ENCODE results near the gene TENT4A.
"Not testable (repeated sequence)": the region's sequence is repeated elsewhere in the genome, so short reads cannot be mapped to it uniquely, and the experiment has no call there.

Gene TENT4A

DNA sequence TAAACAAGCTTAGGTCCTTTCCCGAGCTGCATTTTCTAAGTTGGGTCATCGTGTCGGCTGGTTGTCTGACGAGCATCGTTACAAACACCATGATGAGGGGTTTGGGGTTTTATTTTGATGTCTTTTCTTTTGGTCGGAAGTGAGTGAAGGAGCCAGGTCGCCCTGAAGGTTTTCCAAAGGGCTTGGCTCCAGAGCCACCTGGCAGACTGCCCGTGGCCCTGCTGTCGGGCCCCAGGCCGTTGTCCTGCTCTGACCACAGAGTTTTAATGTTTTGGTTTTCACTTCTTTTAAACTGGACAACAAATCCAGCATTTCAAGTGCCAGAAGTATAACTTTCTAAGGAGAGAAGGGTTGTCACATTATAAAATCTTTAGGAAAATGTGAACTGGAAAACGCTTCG, 42.3 kb downstream of the TENT4A start:
- no peak for DNase-seq

DNA sequence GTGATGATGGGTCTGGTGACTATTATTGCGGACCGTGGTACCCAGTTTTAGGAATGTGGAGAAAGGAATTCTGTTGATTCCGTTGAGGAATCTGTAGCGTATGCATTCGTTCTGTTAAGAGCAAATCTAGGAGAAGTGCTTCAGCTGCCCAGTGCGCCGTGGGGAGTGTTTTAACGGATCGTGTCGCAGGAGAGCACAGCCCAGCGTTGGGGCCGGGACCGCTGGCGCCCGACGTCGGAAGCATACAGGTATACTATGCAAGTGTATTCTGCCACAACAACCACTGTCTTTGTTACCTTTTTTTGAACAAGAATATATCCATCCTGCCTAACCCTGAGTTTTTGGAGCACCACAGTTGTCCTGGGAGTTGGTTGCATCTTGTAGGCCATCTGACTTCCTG, 42.7 kb downstream of the TENT4A start:
- no peak for DNase-seq

DNA sequence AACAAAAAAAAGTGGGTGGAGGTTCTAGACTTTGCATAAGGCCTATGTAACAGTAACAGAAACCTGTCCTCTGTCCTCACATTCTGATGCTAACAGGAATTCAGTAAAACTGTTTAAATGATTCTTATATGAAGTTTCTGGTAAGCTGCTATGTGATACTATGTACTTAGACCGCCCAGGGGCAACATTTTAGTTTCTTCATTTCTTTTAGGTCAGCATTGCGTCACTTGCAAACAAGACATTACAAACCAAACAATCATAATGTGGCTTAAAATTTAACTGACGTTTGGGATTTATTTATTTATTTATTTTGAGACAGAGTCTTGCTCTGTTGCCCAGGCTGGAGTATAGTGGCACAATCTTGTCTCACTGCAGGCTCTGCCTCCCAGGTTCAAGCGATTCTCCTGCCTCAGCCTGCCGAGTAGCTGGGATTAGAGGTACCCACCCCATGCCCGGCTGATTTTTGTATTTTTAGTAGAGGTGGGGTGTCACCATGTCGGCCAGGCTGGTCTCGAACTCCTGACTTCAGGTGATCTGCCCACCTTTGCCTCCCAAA, 44.3 kb downstream of the TENT4A start:
- DNase-seq, result no peak

DNA sequence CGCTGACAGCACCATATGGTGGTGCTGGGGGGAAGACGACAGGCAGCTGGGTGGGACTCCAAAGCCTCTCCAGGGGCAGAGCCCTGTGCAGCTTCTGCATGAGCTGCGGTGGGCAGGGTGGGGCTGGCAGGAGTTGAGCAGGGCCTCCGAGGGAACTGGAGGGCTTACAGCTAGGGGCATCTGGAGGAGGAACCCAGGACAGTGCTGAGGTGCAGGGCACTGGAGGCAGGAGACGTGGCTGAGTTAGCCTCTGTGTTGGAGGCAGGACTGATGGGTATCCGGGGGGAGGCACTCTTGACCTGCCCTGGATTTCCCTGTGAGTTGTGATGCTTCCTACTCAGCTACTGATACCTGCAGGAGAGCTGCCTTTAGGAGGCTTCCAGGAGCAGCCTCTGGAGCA, 45.0 kb downstream of the TENT4A start:
- no peak for DNase-seq

DNA sequence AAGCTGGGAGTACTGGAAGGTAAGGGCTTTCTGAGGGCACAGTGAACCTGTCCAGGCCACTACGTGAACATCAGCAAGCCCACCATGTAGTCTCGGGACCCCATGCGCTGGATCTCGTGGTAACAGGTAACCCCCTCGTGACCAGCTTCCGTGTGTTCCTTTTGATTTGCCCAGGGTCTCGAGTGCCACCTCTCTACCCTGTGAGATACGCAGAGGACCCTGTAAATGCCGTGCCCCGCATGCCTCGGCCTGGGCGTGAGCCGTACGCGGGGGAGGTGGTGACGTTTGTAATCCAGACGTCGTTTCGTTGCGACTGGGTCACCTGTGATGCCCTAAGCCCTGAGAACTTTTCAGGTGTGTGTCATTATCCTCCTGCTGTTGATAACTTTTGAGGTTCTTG, 45.5 kb downstream of the TENT4A start:
- no peak for DNase-seq

DNA sequence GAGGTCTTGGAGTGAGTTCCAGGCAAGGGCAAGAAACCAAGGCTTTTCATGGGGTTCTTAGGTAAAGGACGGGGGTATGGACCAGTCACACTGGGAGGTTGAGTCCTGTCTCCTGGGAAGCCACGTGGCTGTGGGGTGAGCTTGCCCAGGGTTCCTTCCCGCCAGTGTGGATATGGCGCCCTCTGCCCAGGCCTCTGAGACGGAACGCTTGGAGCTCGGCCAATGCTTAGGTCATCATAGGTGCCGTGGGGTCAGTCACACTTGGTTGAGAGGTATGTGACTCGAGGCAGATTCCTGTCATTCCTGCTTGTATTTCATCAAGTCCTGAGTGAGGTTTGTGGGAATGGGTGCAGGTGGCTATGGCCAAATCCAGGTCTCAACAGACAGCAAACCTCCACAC, 46.2 kb downstream of the TENT4A start:
- no peak for DNase-seq

DNA sequence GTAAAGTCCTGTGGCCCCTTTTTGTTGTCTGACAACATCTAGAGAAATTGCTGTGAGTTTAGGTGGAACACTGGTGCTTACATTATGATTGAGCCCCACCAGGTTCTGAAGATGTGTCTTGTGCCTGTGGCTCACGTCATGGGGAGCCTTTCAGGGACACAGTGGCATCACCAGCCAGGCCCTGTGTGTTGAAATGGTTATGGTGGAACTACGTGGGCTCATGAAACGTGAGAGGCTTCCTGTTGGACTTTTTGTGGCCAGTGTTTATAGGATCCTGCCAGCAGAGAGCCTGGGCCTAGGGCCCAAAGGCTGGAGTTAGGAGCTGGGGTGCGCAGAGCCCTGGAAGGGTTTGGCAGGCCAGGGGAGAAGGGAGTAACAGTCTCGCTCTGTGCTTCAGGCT, 46.8 kb downstream of the TENT4A start:
- no peak for DNase-seq

DNA sequence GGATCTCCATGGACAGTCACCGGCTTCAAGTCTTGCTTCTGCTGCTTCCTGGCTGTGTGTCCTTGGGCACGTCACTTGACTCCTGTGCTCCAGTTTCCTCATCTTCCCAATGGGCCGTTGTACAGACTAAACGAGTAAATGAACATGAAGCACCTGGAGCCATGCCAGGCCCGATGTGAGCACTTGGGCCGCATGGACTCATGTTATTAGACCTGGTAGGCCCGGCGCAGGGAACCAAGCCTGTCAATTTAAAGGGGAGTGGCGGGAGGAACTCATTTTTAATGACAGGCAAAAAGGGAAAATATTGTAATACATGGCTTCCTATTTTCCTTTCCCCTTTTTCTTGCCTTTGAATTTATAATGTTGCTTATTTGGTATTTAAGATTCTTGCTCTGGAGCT, 47.5 kb downstream of the TENT4A start:
- DNase-seq, result no peak

DNA sequence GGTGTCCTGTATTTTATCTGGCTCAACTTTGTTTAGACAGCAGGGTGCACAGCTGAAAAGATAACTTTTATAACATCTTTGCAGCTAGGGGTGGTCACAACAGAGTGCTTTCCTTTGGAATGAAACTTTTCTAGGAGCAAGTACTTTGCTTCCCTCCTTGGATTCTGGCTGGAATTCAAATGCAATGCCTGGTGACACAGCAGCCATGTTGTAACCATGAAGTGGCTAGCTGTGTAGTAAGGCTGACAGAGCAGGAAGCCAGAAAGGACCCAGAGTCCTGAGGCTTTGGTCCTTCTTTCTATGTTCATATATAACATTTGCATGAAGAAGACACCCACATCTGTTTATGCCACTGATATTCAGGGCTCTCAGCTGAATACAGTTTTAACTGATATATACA, 48.1 kb downstream of the TENT4A start:
- DNase-seq, result no peak

DNA sequence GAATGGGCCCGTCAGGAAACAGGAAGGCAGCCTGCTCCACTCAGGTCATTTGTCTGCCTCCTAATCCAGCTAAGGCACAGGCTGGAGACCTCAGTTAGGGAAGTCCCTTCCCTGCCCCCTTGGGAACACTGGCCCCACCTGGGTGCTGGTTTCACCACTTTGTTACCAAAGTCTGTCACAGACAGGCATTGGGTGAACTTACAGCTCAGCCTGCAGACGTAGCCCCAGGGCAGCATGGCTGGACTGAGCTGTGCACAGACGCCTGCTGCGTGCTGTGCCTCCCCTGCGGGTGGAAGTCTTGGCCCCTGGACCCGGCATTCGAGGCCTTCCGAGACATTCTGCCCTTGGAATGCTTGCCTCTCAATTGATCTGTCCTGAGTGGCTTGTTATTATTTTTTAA, 48.9 kb downstream of the TENT4A start:
- no peak for DNase-seq

DNA sequence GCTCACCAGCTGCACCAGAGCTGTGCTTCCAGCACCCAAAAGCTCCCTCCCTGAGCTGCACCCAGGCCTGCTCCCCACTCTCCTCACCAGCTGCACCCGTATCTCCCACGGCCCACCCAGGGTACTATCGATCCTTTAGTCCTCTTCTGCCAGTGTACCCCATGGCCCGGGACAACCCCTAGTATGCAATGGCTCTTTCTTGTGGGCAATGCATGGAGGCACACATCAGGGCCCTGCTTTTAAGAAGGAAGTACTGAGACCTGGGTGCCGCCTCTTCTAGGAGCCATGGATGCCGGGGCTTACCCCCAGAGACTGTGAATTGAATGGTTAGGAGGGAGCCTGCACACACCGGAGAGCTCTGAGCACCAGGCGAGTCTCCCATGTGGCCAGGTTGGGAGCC, 49.5 kb downstream of the TENT4A start:
- DNase-seq, result no peak

DNA sequence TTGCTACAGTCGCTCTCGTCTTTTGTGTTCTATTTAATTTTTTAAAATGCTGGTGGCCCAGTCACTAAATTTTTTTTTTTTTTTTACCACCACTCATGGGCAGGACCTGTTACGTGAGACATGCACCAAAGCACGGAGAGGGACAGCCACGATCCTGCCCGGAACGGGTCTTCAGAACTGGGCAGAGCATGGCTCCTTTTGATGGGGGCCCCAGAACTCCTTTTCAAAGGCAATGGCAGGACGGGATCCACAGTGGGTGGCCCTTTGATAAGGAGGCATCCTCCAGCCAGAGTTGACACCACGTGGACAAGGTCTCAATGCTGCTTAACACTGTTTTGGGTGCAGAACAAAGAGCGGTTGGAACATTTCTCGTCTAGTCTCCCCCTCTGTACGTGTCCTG, 50.0 kb downstream of the TENT4A start:
- DNase-seq, result no peak

DNA sequence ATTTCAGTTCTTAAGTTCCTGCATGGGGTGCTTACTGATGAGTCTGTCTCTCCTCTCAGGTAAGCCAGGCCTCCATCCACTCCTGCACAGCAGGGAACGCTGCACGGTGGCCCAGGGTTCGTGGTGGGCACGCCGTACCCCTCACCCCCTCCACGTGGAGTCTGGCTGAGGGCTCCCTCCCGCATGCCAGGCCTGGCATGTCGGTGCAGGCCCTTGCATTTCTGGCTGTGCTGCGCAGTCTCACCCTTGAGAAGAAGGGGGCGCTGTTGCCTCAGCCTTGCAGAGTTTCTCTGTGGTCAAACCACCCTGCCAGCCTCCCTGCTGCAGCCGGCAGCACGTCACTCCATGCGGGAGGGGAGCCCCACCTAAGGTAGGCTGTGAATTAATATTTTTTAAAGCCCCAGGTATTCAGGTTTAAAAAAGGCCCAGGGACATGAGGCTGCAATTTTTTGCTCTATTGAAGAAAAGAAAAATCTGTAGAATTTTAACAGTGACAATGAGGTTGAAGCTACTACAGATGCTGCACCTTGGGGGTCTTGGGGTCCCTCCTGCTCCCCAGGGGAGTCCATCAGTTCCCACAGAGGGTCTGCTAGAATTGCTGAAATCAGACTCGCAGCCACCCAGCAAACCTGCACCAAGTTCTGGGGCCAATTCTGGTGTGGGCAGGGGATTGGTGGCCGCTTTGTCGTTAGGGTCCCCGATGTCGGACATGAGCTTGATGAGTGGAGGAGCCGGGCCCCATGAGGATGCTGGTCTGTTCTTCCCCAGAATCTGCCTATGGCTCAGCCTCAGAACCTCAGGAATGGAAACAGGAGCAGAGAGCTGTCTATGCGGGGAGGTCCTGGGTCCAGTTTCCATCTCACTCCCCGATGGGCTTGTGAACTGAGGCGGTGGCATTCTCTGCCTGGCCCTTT, 52.6 kb downstream of the TENT4A start:
- DNase-seq, result peak; percentile 84

DNA sequence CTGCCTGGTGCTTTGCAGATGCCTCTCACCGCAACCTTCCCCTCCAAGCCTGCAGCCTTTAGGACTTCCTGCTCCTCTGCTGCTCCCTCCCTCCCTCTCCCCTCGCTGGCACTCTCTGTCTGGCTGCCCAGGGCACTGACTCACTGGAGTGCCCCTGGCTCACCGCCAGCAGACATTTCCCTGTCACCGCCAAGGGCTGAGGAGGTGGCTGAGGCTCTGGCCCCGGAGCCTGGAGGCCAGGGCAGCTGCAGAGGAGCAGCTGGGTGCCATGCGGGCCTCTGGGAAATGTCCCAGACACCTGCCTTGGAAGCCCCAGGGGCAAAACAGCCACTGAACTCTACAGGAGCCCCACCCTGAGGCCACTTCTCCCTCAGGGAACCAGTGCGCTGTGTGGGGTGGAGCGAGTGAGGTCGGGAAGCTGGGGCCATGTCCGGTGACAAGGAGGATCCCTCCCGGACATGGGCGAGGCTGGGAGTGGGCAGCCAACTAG, 53.4 kb downstream of the TENT4A start:
- DNase-seq, result peak; percentile 50

DNA sequence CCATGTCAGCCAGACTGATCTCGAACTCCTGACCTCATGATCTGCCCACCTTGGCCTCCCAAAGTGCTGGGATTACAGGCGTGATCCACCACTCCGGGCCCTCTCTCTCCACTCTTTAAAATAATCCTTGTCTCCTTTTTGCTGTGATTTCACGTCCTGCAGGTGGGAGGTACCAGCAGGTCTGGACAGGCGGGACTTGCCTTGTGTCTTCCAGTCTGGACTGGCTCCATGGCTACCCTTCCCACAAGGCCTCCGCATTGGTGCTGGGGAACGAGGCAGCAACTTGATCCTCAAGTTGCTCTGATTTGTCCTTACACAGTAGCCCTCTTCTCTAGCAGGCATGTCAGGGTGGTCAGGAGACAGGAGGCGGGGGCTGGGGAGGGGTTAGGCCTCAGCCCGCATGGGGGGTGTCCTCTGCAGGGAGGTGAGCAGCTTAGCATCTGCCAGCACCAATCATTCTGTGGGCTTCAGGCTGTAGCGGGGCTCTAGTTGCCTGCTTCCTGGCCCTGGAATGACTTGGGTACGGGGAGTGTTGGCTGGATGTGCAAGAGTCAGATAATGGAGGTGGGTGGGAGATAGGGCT, 54.3 kb downstream of the TENT4A start:
- no peak for DNase-seq

DNA sequence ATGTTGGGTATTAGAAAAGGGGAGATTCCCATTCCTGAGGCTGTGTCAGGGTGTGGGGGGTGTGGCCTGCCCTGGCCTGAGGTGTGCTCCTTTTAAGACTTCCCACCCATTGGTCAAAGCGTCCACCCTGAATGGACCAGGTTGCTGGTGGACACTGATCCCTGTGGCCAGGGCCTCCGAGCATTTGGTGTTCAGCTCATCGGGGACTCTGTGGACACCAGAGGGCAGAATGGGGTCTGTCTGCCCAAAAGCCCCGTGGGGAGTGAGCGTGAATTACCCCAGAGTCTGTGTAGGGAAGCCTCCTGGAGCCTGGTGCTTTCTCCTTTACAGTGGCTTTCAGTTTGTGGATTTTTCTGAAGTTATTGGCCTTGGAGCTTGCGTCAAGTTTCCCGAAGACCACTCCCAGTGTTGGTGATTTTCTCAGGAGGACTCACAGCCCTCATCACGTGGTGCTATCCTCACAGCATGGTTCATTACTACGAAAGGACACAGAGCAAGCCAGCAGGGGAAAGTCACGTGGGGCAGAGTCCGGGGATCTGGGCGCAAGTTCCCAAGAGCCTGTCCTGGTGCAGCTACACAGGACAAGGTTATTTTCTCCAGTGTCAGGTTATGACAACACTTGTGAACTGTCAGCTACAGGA, 55.5 kb downstream of the TENT4A start:
- no peak for DNase-seq

DNA sequence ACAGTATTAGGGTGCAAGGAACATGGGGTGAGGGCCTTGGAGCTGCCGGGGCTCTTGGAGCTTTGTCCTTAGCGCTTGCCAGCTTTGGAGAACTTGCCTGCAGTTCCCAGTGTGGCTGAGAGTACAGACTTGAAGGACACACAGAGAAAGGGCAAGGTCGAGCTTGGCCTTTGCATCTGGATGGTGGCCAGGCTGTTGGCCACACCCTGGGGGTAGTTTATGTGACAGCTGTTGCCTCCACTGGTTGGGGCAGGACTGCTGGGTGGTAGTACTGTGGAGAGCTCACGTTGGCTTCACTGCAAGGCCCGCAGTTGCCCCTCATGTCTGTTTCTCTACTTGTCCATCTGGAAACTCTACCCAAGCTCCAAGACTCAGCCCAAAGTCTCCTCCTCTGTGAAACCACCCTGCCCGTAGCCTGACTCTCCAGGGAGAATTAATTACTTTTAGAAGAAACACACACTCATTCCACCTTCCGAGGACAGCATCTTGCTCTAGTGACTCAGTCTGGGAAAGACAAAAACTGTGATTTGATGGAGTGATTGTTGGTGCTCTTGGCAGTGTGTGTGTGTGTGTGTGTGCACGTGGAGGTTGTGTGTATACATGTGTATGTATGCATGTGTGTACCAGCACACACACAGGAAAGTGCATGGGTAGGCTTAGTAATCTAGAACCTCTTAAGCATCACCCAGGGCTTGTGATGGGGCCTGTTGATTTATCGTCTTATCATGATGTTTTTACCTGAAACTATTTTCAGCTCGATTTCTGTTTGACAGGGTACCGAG, 57.8 kb downstream of the TENT4A start:
- no peak for DNase-seq

DNA sequence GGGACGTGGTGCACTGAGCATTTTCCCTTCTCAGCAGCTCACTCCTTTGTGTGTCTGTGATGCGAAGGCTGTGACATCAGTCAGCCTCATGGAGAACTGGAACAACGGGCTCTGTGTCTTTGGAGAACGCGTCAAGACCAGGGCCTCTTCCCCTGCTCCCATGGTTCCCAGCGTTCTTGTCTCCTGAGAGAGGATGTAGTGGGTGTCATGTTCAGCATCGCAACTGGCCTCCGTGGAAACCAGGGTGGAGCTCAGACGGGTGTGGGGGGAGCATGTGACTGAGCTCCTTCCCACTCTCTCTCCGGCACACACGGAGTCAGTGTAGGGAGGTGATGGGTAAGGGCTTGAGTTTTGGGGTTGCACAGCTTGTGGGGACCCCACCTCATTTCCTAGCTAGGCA, 59.7 kb downstream of the TENT4A start:
- DNase-seq, result no peak

DNA sequence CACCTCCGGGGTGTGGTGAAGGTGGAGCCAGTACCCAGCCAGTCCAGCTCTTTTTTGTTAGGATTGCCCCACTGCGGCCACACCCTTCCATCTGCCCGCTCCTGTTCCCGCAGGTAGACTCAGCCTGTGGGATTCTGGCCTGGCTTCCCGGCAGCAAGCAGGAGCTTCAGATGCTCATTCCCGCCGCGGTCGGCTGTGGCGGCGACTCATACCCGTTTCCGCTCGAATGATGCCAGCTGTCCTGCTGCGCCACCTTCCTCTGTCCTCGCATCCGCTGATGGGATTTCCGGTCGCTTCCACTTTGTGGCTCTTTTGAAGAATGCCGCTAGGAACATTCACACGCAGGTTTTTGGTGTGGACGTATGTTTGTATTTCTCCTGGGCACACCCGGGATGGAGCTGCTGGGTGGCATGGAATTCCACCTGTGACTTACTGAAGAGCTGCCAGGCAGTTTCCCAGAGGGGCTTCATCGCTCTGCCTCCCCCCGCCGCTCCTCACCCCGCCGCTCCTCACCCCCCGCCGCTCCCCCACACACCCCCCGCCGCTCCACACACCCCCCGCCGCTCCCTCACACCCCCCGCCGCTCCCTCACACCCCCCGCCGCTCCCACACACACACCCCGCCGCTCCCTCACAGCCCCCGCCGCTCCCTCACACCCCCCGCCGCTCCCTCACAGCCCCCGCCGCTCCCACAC, 60.3 kb downstream of the TENT4A start:
- no peak for DNase-seq

DNA sequence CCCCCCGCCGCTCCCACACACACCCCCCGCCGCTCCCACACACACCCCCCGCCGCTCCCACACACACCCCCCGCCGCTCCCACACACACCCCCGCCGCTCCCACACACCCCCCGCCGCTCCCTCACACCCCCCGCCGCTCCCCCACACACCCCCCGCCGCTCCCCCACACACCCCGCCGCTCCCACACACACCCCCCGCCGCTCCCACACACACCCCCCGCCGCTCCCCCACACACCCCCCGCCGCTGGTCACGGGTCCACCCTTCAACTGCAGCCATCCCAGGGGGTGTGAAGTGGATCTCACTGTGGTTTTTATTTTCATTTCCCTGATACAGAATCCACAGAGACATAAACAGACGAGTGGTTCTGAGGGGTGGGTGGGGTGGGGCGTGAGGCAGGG, 61.0 kb downstream of the TENT4A start:
- DNase-seq, result not testable (repeated sequence)

DNA sequence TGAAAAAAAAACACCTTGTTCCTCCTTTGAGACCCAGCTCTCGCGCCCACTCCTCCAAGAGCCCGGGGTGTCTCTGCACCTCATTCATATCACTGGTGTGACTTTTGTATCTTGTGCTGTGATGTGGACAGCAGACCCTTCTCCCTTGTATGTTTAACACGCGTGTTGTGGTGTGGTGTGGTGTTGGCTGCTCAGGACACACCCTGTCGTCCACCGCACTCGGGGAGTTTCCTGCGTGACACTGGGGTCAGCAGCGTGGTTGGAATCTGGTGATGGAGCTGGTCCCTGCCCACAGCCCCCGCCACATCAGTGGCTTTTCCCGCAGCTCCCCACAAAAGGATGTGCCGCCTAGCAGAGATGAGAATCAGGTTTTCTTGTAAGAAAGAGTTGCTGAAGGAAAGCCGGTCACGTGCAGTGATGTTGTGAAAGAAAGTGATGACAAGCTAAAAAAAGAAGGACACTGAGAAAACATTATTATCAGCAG, 61.5 kb downstream of the TENT4A start:
- DNase-seq, result no peak

DNA sequence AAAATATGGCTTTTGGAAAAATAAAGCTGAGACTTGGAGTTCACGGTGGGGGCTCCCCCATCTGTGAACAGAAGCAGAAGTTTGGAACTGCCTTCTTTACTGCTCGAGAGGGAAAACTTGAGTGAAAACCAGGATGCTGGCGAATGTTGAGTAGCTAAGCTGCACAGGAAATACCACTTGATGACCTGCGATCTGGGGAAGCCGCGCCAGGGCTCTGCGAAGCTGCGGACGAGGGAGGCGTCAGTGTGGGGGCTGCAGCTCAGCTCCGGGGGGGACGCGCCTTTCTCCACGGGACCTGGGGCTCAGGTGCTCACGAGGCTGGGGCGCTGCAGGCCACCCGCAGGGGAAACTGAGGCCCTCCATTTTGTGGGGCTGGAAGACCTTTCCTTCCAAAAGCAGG, 62.3 kb downstream of the TENT4A start:
- no peak for DNase-seq
